Measurements from ENCODE around the gene SNRNP27. TPM values are rescaled to one million over a fixed set of nuclear protein-coding genes. Genes with fewer than 3 reads are reported as not detected.

SNRNP27 gene
- total RNA-seq, 2 donors from 2014 or later = 61.7 to 73.3 TPM

GRCh38 chr2:69940691-69941090 is 46.9 kb downstream of the SNRNP27 start:
- H3K4me1 ChIP-seq = no peaks in the 10 kb centered on the region
- no peaks in the 10 kb centered on the region for H3K27me3 ChIP-seq
- H3K9me3 ChIP-seq = no peaks in the 10 kb centered on the region
- H3K27ac ChIP-seq = no peak overlapping the region
- no peak for DNase-seq (ENCODE audit: low spot score)
- H3K4me3 ChIP-seq = no peak overlapping the region
- H3K36me3 ChIP-seq = peaks cover 47% of the 10 kb centered on the region
- no peak for TF ChIP-seq CTCF (IDR thresholded peaks at IDR 0.05)

- no peak for TF ChIP-seq CTCF (IDR thresholded peaks at IDR 0.05)
- Histone ChIP-seq H3K9me3 (no peaks in the 10 kb centered on the region), H3K36me3 (peaks cover 23% of the 10 kb centered on the region), H3K4me3 (no peak overlapping the region), H3K27ac (no peak overlapping the region), H3K4me1 (no peaks in the 10 kb centered on the region), H3K27me3 (no peaks in the 10 kb centered on the region)
- peak; percentile 43 for DNase-seq (ENCODE audit: low spot score)
Measured at GRCh38 chr2:69943000-69943842, 49.5 kb downstream of the SNRNP27 start.

GRCh38 chr2:69943843-69944525 is 50.2 kb downstream of the SNRNP27 start:
- Histone ChIP-seq H3K27me3 (no peaks in the 10 kb centered on the region), H3K27ac (no peak overlapping the region), H3K9me3 (no peaks in the 10 kb centered on the region), H3K36me3 (peaks cover 17% of the 10 kb centered on the region), H3K4me1 (no peaks in the 10 kb centered on the region), H3K4me3 (no peak overlapping the region)
- no peak for TF ChIP-seq CTCF (IDR thresholded peaks at IDR 0.05)
- DNase-seq (ENCODE audit: low spot score) = no peak

- Histone ChIP-seq H3K4me3 (no peak overlapping the region), H3K9me3 (no peaks in the 10 kb centered on the region), H3K27me3 (no peaks in the 10 kb centered on the region), H3K27ac (no peak overlapping the region), H3K36me3 (peaks cover 9% of the 10 kb centered on the region), H3K4me1 (no peaks in the 10 kb centered on the region)
- peak; percentile 32 for DNase-seq (ENCODE audit: low spot score)
- no peak for TF ChIP-seq CTCF (IDR thresholded peaks at IDR 0.05)
Measured at GRCh38 chr2:69944756-69945155, 51.0 kb downstream of the SNRNP27 start.

GRCh38 chr2:69945441-69945840 is 51.7 kb downstream of the SNRNP27 start:
- H3K36me3 ChIP-seq = peaks cover 4% of the 10 kb centered on the region
- DNase-seq (ENCODE audit: low spot score) = peak; percentile 63
- no peak overlapping the region for H3K27ac ChIP-seq
- no peak for TF ChIP-seq CTCF (IDR thresholded peaks at IDR 0.05)
- H3K9me3 ChIP-seq = no peaks in the 10 kb centered on the region
- H3K4me1 ChIP-seq = no peaks in the 10 kb centered on the region
- no peak overlapping the region for H3K4me3 ChIP-seq
- H3K27me3 ChIP-seq = no peaks in the 10 kb centered on the region
